ENCODE results near the gene HEPACAM2.

The HEPACAM2 gene

DNA sequence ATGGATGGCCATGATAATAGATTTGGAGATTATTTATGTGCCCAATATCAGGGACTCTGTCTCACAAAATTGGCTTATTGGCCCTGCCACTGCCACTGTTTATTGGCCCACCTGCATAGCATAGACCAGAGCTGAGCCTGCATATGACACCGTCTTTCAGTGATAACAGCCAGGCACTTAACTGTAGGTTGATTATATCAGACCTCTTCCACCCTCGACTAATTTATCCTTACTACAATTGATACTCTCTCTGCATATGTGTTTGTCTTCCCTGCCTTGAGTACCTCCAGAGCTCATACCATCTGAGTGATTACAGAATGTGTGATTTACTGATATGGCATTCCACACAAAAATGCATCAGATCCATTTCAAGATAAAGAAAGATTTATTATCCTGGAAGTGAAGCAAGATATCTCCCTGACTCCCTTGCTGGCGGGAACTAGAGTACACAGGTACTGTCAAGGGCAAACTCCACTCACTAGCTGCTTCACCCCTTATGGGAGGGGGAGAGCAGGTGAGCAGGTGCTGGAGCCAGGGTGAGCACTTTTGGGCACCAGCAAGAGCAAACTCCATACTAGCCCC, 65.0 kb downstream of the HEPACAM2 start:
- POLR2A ChIA-PET, result no interaction called here
- CTCF ChIA-PET, result no interaction called here
- TF ChIP-seq FOXK2 (IDR thresholded peaks at IDR 0.05), result no peak
- TF ChIP-seq BHLHE40 (IDR thresholded peaks at IDR 0.05; ENCODE audit: borderline replicate concordance), result no peak
- no peak for TF ChIP-seq TARDBP (IDR thresholded peaks at IDR 0.05)
- no peak for TF ChIP-seq HDGF (IDR thresholded peaks at IDR 0.05; ENCODE audit: borderline replicate concordance)
- TF ChIP-seq NFRKB (IDR thresholded peaks at IDR 0.05), result no peak
- no peak for TF ChIP-seq FOXA1 (IDR thresholded peaks at IDR 0.05)
- no peak for TF ChIP-seq ARNT (IDR thresholded peaks at IDR 0.05)
- TF ChIP-seq SUZ12 (IDR thresholded peaks at IDR 0.05), result no peak
- no peak for TF ChIP-seq FOXM1 (IDR thresholded peaks at IDR 0.05; ENCODE audit: borderline replicate concordance)
- DNase-seq (ENCODE audit: extremely low spot score), result no peak

DNA sequence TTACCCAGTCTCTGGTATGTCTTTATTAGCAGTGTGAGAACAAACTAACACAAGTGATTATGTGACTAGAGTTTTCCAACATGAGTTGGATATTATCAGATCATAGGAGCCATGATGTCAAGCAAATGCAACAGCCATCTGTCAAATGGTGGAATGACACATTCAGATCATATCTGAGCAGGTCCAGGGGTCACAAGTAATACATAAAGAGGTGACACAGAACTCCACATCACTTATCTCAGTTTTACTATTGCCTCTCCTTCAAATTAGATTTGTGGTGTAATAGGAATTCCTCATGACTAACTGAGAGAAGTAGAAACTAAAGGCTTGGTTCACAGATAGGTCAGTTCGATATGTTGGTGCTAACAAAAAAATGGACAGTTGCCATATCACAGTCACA, 65.9 kb downstream of the HEPACAM2 start:
- ChIA-PET CTCF (no interaction called here), POLR2A (no interaction called here)
- no peak for TF ChIP-seq FOXK2 (IDR thresholded peaks at IDR 0.05)
- no peak for TF ChIP-seq CTBP1 (IDR thresholded peaks at IDR 0.05; ENCODE audit: borderline replicate concordance)
- TF ChIP-seq SUZ12 (IDR thresholded peaks at IDR 0.05), result no peak
- TF ChIP-seq ZNF384 (IDR thresholded peaks at IDR 0.05), result no peak
- TF ChIP-seq L3MBTL2 (conservative IDR thresholded peaks at IDR 0.05), result no peak
- no peak for TF ChIP-seq LEF1 (IDR thresholded peaks at IDR 0.05; ENCODE audit: borderline replicate concordance)
- no peak for TF ChIP-seq FOXM1 (IDR thresholded peaks at IDR 0.05; ENCODE audit: borderline replicate concordance)
- TF ChIP-seq TARDBP (IDR thresholded peaks at IDR 0.05), result no peak
- TF ChIP-seq NFRKB (IDR thresholded peaks at IDR 0.05), result no peak
- no peak for DNase-seq (ENCODE audit: extremely low spot score)

DNA sequence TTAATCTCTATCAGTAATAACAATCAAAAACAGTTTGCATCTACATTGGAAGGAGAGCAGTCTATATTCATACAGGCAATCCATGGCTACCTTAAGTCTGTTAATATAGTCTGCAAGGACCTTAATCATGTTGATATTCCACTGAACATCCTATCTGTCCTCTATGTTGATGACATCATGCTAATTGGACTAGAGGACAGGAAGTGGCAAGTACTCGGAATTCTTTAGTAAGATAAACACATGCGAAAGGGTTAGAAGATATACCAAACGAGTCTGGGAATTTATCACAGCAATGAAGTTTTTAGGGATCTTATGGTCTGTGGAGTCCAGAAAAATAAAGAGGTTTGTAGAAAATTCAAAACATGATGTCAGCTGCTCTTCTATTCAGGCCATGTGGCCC, 66.8 kb downstream of the HEPACAM2 start:
- DNase-seq (ENCODE audit: extremely low spot score), result no peak
- POLR2A ChIA-PET, result no interaction called here
- CTCF ChIA-PET, result no interaction called here
- TF ChIP-seq LEF1 (IDR thresholded peaks at IDR 0.05; ENCODE audit: borderline replicate concordance) (no peak), FOXM1 (IDR thresholded peaks at IDR 0.05; ENCODE audit: borderline replicate concordance) (no peak), NFRKB (IDR thresholded peaks at IDR 0.05) (no peak), BHLHE40 (IDR thresholded peaks at IDR 0.05; ENCODE audit: borderline replicate concordance) (no peak), ARNT (IDR thresholded peaks at IDR 0.05) (no peak), FOXA1 (IDR thresholded peaks at IDR 0.05) (no peak), CTBP1 (IDR thresholded peaks at IDR 0.05; ENCODE audit: borderline replicate concordance) (no peak), ZNF384 (IDR thresholded peaks at IDR 0.05) (no peak), L3MBTL2 (conservative IDR thresholded peaks at IDR 0.05) (no peak), SP1 (IDR thresholded peaks at IDR 0.05) (no peak), ELF4 (IDR thresholded peaks at IDR 0.05) (no peak)
- TF ChIP-seq, protein P1, sequence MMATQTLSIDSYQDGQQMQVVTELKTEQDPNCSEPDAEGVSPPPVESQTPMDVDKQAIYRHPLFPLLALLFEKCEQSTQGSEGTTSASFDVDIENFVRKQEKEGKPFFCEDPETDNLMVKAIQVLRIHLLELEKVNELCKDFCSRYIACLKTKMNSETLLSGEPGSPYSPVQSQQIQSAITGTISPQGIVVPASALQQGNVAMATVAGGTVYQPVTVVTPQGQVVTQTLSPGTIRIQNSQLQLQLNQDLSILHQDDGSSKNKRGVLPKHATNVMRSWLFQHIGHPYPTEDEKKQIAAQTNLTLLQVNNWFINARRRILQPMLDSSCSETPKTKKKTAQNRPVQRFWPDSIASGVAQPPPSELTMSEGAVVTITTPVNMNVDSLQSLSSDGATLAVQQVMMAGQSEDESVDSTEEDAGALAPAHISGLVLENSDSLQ (IDR thresholded peaks at IDR 0.05), result no peak

DNA sequence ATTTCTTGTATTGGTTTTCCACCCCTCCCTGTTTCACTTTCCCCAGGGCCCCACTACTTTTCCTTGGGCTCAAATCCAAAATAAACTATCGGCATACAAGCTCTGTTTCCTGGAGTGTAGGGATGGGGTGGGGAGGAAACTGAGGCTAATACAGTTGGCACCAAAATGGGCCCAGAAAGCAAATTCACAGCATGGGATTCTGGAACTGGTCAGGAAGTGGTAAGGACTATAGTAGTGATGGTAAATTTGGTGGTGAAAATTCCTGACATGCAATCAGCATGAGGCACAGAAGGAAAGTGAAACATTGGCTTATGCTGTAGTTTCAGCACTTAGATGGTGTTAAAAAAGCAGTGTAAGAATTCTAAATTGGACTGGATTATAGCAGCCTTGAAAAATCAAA, 69.4 kb downstream of the HEPACAM2 start:
- POLR2A ChIA-PET, result no interaction called here
- CTCF ChIA-PET, result no interaction called here
- TF ChIP-seq SP1 (IDR thresholded peaks at IDR 0.05), result no peak
- TF ChIP-seq, protein P1 (IDR thresholded peaks at IDR 0.05), result no peak
- no peak for TF ChIP-seq CTBP1 (IDR thresholded peaks at IDR 0.05; ENCODE audit: borderline replicate concordance)
- TF ChIP-seq FOXM1 (IDR thresholded peaks at IDR 0.05; ENCODE audit: borderline replicate concordance), result no peak
- no peak for TF ChIP-seq BHLHE40 (IDR thresholded peaks at IDR 0.05; ENCODE audit: borderline replicate concordance)
- no peak for TF ChIP-seq HDGF (IDR thresholded peaks at IDR 0.05; ENCODE audit: borderline replicate concordance)
- TF ChIP-seq TARDBP (IDR thresholded peaks at IDR 0.05), result no peak
- TF ChIP-seq LEF1 (IDR thresholded peaks at IDR 0.05; ENCODE audit: borderline replicate concordance), result no peak
- no peak for TF ChIP-seq L3MBTL2 (conservative IDR thresholded peaks at IDR 0.05)
- TF ChIP-seq SUZ12 (IDR thresholded peaks at IDR 0.05), result no peak
- no peak for TF ChIP-seq NFRKB (IDR thresholded peaks at IDR 0.05)
- TF ChIP-seq ARNT (IDR thresholded peaks at IDR 0.05), result no peak
- TF ChIP-seq FOXA1 (IDR thresholded peaks at IDR 0.05), result no peak
- no peak for TF ChIP-seq ELF4 (IDR thresholded peaks at IDR 0.05)
- TF ChIP-seq ZNF384 (IDR thresholded peaks at IDR 0.05), result no peak
- no peak for DNase-seq (ENCODE audit: extremely low spot score)

DNA sequence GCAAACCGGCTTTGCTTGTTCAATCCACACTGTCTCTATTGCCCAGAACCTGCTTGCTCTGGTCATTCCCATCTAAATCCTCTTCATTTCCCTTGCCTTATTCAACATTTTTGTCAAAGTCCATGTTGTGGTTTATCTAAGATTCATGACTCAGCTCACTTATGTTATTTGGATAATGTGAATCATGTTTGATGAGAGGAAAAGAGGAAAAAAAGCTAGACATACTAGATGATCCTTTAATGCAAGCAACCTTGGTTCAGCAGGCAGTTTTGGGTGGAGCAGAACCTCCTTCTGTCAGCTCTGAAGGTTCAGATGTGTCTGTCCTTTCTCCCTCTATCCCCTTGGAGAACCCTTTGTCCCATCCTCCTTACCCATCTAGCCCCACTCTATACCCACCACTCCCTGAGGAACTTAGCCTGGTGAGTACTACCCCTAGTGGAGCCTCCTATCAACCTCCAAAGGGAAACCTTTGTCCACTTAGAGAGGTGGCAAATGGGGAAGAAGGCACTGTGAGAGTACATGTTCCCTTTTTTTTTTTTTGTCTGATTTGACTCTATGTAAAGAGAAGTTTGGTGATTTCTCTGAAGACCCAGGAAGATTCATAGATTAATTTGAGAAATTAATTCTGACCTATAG, 76.0 kb downstream of the HEPACAM2 start:
- DNase-seq (ENCODE audit: extremely low spot score), result no peak
- TF ChIP-seq SUZ12 (IDR thresholded peaks at IDR 0.05) (no peak), SP1 (IDR thresholded peaks at IDR 0.05) (no peak)
- CTCF ChIA-PET, result no interaction called here
- POLR2A ChIA-PET, result no interaction called here

DNA sequence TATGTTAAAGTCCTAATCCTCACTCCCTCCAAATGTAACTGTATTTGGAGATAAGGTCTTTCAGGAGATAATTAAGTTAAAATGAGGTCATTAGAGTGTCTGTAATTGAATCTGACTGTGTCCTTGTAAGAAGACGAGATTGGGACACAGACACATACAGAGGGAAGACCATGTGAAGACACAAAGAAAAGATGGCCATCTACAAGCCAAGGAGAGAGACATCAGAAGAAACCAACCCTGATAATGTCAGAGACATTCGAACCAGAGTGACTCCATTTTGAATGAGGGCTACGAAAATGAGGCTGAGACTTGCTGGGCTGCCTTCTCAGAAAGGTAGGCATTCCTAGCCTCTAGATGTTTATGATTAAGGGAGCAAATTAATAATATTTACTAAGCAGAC, 77.5 kb downstream of the HEPACAM2 start:
- no peak for TF ChIP-seq L3MBTL2 (conservative IDR thresholded peaks at IDR 0.05)
- no peak for TF ChIP-seq ELF4 (IDR thresholded peaks at IDR 0.05)
- TF ChIP-seq SP1 (IDR thresholded peaks at IDR 0.05), result no peak
- TF ChIP-seq, protein P1 (IDR thresholded peaks at IDR 0.05), result no peak
- no peak for TF ChIP-seq FOXK2 (IDR thresholded peaks at IDR 0.05)
- no peak for TF ChIP-seq ARNT (IDR thresholded peaks at IDR 0.05)
- TF ChIP-seq CTBP1 (IDR thresholded peaks at IDR 0.05; ENCODE audit: borderline replicate concordance), result no peak
- TF ChIP-seq ZNF384 (IDR thresholded peaks at IDR 0.05), result no peak
- TF ChIP-seq TARDBP (IDR thresholded peaks at IDR 0.05), result no peak
- TF ChIP-seq FOXA1 (IDR thresholded peaks at IDR 0.05), result no peak
- TF ChIP-seq NFRKB (IDR thresholded peaks at IDR 0.05), result no peak
- TF ChIP-seq LEF1 (IDR thresholded peaks at IDR 0.05; ENCODE audit: borderline replicate concordance), result no peak
- no peak for TF ChIP-seq FOXM1 (IDR thresholded peaks at IDR 0.05; ENCODE audit: borderline replicate concordance)
- ChIA-PET CTCF (no interaction called here), POLR2A (no interaction called here)
- no peak for DNase-seq (ENCODE audit: extremely low spot score)

All from HEK293T (cell line).